GM18867 (cell line): Measurements from ENCODE around the gene PDGFA.

Source experiments
- ATAC-seq: cut with Tn5 transposase; IDR thresholded peaks from one replicate; pipeline ENCODE4 v1.9.1; 2021; ENCODE audit warnings: mild to moderate bottlenecking, moderate library complexity; ENCODE audit not compliant: unreplicated experiment

PDGFA gene

DNA sequence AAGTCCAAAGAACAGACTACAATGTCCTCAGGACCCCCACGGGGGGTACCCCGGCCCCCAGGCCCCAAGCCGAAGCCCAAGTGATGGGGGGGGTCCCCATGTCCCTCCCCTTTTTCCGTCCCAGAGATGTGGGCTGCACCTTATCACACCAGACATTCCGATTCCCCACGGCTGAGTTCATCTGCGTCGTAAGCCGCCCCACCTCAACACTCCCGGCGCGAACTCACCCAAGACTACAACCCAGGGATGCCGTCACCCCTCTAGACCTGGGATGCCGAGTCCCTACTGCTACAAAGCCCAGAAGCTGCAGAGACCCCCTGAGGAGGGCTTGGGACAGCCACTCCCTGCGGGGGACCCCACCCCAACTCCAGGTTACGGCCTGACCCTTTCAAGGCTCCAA, 14.5 kb downstream of the PDGFA start:
- no peak for ATAC-seq

DNA sequence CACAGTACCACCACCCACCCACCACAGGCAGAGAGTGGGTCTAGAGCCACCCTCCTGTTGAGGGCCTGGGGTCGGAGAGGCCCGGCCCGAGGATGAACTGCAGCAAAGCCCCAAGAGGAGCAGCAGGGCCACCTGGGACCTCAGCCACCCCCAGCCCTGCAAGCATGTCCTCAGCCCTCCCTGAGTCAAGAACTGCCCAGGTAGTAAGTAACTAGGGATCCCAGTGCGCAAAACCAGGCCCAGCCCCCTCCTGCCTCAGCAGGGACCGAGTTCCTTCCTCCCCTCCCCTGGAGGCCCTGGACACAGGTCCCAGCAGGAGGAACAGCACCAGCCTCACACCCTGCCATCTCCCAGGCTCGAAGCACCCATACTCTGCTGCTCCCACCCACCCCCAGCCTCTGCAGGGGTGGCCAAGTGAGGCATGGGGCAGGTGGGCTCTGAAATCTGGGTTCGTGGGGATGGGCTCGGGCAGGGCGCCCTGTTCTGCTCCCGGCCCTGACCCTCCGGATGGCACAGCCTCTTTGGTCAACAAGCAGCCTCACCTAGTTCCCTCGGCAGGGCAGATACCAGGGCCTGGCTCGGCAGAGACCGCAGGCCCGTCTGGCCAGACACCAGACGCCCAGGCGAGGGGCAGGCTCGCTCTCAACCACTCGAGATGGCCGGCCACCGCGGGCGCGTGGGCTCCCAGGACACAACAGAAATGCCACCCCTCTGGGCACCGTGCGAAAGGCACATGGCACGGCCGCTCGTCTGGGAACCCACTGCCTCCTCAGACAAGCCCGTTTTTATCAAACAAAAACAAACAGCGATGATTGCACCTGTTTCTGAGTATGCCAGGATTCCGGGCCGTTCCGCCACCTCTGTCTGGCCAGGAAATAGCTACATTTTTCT, 15.2 kb downstream of the PDGFA start:
- ATAC-seq: no peak

DNA sequence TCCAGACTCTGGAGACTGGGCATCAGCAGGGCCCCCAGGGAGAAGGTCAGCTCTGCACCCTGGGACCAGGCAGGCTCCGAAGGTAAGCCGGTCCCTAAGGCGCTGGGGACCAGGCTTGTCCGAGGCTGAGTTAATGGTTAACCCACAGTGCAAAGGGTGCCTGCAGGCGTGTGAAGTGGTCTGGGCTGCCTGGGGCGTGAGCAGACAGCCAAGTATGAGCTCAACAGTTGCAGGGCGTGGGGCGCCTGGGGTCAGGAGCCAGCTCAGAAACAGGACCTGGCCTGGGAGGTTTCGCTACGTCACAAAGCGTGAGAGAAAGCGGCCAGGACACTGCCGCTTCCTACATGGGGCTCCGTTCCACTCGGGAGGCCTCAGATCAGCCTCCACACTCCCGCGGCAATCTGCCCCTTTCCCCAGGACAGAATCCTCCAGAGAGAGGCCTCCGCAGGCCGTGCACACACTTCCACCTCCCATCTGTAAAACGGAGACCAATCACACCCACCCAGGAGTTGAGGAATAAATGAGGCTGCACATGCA, 16.0 kb downstream of the PDGFA start:
- ATAC-seq: no peak

DNA sequence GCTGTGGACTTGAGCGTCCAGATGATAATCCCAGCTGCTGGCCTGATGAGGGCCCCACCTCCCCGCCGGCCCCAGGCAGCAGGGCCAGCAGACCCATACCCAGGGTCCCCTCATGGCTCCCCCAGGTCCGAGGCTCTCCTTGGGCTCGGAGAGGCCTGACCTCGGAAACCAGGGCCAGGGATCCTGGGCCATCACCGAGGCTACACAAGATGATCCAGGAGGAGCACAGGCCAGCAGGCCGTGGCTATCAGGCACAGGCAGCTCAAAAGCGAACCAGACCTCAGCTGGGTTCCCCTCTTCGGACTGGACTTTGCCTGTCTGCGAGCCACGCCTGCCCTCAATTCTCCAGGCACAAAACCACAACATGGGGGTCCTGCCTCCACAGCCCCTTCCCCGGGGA, 17.4 kb downstream of the PDGFA start:
- ATAC-seq: no peak

DNA sequence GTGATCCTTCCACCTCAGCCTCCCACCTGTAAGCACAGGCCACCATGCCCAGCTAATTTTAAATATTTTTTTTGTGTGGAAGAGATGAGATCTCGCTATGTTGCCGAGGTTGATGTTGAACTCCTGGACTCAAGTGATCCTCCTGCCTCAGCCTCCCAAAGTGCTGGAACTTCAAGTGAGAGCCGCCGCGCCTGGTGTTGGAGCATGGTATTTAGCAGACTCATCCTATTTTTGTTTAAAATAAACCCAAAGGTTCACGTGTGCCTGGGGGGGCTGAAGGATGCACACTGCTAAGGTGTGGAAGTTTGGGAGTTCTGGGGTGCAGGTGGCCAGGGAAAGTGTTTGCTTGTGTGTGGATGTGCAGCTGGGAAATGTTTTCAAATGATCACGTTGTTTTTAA, 18.1 kb downstream of the PDGFA start:
- no peak for ATAC-seq

DNA sequence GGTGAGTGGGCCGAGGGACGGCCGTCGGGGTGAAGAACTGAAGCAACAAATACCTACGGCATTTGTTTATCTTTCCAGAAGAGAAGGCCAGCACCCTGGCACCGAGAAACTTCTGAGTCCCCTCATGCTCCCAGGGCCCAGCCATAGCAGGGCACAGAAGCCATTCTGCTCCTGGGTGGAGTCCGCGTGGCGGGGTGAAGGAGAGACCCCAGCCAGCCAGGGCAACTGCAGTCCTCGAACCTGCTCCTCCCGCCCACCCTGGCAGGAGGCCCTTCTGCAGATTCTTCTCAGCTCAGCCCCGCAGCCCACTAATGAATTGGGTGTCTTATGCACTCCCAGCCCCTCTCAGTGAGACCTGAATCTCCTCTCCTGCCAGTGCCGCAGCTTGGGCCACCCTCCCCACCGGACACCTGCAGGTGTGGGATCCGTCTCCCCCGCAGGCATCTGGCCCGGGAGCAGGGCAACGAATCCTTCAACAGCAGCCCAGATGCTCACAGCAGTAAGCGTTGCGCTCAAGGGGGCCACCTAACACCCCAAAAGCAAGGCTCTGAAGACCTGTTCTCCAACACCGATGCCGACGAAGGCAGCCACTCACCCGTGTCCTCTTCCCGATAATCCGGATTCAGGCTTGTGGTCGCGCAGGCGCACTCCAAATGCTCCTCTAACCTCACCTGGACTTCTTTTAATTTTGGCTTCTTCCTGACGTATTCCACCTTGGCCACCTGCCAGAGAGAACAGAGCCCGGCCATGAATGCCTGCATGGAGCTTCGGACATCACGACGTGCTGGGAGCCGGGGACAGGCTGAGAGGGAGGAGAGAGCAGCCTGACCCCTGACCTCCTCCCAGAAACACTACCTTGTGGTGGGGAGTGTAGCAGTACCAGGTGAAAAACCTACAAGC, 18.9 kb downstream of the PDGFA start:
- ATAC-seq: no peak

DNA sequence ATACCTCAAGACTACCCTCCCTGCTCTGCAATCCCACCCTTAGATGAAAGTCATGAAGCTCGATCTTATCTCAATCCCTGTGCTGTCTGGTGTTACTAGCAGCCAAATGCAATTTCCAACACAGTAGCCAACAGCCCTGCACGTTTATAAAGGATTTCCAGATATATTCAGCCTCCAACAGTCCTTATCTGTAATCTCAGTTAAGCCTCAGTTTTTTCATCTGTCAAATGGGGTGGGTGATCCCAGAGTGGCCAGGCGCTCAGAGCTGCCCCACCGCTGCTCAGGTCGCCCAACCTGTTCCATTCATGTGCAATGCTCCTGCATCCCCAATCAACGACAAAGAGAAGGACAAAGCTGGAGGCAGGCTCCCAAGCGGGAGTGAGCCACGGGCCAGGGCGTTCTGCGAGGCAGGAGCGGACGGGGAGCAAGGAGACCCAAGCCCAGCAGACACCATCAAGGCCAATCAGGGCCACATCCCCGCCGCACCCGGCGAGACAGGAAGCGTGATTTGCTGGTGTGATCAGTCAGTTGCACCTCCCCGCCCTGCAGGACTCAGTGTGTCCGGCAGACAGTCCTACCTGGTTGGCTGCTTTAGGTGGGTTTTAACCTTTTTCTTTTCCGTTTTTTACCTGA, 19.7 kb downstream of the PDGFA start:
- ATAC-seq: no peak

DNA sequence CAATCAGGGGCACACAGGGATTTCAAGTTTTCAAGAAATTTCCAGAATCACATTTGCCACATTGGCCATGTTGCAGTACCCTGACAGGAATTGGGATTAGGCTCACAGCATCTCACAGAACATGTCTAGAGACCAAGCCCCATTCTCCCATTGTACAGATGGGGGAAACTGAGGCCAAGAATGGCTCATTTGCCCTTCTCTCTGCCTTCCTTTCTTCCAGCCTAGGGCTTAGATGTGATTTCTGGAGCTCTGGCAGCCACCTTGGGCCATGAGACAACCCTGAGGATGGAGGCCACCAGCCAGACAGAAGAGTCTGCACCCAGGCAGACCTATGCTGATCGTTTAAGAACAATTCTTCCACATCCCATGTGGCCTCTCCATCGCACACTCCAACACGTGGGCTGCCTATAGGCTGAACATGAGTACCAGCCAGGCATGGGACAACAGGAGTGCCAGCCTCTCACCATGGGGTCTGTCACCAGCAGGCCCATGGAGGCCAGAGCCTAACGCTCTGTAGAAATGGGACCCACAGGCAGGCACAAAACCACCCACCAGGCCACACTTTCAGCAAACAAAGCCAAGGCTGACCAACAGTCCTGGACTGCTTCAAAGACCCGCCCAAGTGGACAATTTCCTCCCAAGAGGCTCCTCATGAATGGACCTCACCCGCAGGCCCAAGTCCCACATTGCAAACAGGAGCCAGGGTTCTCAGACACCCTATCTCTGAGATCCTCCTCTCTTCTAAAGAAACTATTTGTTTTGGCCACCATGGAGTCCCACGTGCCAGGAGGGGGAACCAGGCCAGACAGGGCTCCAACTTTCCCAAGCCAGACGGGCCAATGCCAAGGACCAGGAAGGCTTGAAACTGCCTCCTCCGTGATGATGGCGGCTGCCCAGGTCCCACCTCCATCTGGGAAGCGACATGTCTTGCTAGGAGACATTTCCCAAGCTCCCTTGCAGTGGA, 20.7 kb downstream of the PDGFA start:
- no peak for ATAC-seq

DNA sequence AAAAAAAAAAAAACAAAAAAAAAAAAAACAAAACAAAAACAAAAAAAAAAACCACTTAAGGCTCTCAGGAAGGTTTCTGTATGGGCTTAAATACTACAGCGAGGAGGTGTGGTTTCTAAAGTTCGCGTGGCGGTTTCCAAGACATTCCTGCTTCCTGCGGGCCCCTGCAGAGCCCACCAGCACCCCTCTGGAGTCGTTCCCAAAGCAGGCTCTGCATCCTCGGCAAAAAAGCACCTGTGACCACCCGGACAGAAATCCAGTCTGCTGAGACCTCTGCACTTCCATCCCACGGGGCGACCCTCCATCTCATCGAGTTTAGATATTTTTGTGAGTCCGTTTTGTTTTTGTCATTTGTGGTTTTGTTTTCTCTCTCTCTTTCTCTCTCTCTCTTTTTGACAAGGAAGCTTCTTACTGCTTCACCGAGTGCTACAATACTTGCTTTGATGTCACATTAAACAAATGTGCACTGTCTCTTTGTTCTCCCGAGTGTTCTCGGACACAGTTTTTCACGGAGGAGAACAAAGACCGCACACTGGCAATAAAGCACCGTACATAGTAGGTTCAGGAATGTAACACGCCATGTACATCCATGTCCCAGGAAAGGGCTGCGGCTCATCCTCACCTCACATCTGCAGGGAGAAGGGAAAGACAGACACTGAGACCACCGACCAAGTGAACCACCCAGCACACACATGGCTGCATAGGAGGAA, 21.5 kb downstream of the PDGFA start:
- ATAC-seq: no peak

DNA sequence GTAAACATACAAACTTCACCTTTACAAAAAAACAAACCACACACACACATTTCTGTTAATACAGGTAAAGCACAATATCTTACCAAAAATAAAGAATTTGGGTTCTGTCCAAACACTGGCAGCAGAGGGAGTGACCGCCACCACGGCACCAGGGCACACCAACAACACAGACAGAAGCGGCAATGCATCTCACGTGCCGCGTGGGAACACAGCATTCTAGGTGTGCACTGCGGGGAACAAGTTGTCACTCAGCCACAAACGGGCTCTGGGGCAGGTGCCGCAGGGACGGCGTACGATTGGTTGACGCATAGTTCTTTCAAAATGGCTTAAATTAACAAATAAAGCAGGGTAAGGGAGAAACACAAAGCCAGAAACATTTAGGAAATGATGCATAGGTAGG, 22.3 kb downstream of the PDGFA start:
- no peak for ATAC-seq

DNA sequence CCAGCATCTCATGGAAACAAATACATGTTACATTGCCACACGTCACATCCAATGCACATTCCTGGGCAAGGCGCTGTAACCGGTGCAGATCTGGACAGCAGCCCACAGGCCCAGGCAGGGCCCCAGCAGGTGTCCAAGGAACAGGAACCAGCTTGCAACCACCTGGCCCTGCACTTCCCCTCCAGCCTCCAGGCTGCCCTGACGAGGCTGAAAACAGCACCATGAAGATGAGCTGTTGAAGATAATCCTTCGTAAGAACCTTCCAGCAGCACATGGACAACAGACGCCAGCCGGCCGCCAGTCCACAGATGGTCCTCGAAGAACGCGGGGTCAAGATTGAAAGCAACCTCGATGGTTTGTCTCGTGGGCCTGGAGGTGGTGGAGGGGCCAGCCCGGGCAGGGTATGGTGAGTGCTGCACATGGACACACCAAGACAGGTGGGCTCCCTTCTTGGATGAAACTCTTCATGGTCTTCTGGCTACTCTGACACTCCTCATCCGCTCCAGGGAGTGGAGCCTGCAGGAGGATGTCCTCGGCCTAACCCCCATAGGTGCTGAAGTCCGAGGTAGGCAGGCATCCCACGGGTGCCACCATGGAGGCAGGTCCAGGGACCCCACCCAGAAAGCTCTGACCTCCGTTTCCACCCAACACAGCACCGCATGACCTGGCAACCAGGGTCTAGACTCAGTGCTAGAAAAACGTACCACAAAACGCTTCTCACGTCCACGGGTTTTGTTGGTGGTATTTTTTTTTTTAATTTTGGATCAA, 22.9 kb downstream of the PDGFA start:
- ATAC-seq: no peak

DNA sequence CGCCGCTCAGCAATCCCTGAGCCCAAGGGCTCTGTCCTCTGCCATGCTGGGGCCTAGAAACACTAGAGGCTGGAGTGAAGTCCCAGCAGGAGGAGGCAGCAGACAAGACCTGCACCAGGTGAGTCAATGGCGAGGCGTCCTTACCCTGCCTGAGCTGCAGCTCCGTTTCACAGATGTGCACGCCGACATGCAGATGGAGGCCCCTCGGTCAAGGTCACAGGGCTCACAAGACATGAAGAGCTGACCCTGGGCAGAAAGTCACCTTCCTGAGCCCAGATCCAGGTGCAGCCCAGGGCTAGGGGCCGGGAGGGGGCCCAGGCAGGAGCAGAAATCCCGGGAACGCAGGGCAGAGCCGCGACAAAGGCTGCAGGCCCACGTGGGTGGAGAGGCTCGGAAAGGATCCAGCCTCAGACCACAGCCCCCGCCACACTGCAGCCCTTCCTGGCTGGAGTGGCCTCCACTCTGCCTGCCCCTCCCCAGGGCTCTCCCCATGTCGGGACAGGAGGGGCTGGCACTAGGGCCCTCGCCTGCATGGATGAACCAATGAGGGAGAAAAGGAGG, 23.8 kb downstream of the PDGFA start:
- no peak for ATAC-seq

DNA sequence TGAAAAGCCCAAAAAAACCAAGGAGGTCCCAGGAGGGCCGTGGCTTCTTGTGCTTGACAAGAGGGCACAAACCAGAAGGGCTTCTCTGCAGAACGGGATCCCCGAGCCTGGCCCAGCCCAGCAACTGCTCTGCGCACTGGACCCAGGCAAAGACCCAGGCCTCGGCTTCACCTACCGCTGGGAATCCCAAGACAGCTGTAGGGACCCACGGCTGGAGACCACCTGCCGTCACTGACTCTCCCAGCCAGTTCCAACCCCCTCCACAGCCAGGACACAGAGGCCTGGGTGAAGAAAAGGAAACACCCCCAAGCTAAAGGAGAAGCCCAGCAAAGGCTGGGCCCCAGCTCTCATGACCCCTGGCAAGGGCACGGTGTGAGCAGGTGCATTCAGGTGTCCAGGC, 24.3 kb downstream of the PDGFA start:
- no peak for ATAC-seq

DNA sequence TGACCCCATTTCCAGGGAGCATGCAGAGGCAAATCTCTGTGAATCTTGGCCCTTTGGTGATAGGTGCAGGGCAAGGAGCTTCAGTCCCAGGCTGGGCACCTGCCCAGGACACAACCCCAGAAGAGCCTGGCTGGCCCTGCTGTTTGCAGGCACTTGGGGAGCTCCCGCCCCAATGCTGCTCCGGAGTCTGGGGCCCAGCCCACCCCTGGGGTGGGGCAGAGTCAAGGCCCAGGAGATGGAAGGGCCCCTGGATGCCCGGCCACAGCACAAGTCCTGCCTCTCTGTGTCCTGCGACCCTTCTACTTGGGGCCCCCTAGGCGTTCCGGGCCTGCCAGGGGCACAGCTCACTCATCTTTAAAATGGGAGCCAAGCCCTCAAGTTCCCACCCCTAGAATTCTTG, 24.7 kb downstream of the PDGFA start:
- ATAC-seq: no peak

DNA sequence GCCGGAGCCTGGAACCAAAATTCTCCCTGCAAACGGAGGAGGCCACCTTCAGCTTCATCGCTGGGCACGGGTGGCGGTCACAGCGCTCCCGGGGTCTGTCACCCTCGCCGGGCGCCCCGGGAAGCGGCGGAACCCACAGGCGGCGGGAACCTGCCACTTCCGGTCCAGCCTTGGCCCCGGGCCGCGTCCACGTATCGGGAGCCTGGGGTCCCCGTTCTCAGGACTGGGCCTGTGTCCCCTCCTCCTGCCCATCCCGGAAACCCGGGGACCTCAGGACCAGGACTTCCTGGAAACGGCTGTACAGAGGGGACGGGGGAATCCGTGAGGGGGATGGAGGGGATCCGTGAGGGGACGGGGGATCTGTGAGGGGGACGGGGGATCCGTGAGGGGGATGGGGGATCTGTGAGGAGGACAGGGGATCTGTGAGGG, 25.4 kb downstream of the PDGFA start:
- no peak for ATAC-seq

DNA sequence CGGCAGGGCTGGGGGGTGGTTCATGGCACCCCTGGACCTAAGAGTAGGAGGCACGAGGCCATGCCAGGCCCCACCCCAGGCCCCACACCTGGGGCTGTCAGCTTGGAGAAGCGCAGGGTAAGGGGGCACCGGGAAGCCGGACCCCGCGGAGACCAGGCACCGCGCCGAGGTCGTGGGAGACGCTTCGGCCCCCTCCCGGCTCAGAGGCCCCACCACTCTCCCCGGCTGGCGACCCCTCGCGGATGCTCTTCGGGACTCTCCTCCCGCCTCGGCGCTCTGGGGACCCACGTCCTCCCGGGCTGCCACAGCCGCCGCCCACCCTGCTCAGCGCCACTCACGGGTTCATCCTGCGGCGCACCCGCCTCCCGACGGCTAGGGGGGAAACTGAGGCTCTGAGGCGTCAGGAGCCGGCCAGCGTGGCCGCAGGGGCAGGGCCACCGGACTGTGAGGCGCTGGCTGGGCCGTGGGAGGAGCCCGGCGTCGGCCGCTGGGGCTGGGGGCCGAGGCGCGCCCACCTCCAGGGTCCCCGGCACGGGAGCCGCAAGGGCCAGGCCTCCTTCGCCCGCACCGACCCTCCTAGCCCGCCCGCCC, 25.9 kb downstream of the PDGFA start:
- ATAC-seq: no peak

DNA sequence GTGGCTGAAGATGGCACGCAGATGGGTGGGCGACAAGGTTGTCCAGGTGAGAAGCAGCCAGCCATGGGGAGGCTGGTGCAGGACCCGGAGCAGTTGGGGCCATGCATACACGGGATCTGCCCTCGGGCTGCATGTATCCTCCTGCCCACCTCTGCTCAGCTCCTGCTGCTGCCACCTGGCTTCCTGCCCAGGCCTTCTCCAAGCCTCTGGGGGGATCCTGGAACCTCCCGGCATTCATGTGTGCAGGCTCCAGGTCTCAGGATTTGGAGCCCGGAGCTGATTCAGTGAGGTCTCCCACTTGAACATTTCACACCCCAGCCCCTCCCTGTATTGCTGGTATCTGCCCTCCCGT, 27.0 kb downstream of the PDGFA start:
- no peak for ATAC-seq
